CD4-positive, alpha-beta T cell treated with Interleukin-15 for 1 hour (primary cell): ENCODE data around the gene UNK.

Experiments
- DNase-seq: peaks from one replicate; pipeline ENCODE4 v3.0.0-alpha.2; 2020

Gene UNK, protein sequence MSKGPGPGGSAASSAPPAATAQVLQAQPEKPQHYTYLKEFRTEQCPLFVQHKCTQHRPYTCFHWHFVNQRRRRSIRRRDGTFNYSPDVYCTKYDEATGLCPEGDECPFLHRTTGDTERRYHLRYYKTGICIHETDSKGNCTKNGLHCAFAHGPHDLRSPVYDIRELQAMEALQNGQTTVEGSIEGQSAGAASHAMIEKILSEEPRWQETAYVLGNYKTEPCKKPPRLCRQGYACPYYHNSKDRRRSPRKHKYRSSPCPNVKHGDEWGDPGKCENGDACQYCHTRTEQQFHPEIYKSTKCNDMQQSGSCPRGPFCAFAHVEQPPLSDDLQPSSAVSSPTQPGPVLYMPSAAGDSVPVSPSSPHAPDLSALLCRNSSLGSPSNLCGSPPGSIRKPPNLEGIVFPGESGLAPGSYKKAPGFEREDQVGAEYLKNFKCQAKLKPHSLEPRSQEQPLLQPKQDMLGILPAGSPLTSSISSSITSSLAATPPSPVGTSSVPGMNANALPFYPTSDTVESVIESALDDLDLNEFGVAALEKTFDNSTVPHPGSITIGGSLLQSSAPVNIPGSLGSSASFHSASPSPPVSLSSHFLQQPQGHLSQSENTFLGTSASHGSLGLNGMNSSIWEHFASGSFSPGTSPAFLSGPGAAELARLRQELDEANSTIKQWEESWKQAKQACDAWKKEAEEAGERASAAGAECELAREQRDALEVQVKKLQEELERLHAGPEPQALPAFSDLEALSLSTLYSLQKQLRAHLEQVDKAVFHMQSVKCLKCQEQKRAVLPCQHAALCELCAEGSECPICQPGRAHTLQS

DNA sequence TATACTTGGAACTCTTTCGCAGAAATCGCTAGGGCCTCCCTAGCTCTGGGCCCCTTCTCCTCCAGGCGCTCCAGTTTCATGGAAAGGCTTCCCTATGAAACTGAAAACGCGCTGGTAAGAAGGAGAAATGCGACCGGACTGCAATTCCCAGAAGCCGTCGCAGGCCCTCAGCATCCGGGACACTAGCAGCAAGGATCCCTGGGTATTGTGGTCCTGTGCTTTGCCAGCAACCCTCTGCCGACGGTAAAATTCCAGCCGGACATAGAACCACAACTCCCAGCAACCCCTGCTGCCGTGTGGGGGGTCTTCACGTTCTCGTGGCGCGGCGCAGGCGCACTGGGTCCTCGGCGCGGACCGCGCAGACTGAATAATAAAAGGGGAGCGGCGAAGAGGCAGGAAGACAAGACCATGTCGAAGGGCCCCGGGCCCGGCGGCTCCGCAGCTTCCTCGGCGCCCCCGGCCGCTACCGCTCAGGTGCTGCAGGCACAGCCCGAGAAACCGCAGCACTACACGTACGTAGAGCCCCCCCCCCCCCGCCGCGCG lies at the start of gene UNK:
UNK (plus strand) TSS at position 334 of the 543 bp plus-strand sequence; CDS start at position 409, 75 bp downstream.
- peak; percentile 99 for DNase-seq

DNA sequence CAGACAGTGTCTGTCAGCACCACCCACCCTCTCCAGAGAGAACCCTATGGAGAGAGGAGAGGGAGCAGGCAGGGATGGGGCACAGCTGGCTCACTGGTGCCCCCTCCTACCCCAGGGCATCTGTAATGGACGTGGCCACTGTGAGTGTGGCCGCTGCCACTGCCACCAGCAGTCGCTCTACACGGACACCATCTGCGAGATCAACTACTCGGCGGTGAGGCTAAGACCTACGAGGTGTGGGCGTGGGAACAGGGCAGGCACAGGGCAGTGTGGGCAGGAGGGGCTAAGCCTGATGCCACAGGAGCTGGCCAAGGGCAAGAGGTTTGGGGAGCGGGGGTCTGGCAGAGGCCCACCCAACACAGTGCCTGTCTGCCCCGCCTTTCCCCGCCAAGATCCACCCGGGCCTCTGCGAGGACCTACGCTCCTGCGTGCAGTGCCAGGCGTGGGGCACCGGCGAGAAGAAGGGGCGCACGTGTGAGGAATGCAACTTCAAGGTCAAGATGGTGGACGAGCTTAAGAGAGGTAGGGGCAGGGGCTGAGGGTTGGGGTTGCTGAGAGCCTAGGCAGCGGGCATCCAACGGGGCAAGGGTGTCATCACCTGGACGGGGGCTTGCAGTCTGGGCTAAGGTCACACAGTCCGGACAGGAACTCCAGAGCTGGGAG lies 48.3 kb upstream of the UNK start:
- DNase-seq = no peak

DNA sequence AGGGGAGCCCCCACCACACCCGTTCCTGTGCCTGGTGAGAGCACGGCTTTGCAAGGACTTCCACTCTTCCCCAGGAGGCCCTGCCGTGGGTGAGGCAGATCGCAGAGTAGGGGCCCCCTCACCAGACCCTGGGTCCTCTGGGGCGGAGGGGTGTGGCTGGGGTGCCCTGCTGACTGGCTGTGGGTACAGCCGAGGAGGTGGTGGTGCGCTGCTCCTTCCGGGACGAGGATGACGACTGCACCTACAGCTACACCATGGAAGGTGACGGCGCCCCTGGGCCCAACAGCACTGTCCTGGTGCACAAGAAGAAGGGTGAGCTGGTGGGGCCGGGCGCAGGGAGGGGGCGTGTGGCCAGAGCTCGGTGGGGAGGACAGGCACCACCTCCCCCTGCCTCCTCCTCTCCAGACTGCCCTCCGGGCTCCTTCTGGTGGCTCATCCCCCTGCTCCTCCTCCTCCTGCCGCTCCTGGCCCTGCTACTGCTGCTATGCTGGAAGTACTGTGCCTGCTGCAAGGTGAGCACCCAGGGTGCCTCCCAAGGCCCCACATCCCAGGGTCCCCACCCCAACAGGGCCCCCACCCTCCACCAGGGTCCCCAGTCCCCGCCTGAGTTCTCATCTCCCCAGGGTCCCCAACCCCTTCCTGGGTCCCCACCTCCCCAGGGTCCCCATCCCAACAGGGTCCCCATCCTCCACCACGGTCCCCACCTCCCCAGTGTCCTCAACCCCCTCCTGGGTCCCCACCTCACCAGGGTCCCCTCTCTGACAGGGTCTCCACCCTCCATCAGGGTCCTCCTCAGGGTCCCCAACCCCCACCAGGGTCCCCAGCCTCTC lies 47.3 kb upstream of the UNK start:
- DNase-seq = no peak

DNA sequence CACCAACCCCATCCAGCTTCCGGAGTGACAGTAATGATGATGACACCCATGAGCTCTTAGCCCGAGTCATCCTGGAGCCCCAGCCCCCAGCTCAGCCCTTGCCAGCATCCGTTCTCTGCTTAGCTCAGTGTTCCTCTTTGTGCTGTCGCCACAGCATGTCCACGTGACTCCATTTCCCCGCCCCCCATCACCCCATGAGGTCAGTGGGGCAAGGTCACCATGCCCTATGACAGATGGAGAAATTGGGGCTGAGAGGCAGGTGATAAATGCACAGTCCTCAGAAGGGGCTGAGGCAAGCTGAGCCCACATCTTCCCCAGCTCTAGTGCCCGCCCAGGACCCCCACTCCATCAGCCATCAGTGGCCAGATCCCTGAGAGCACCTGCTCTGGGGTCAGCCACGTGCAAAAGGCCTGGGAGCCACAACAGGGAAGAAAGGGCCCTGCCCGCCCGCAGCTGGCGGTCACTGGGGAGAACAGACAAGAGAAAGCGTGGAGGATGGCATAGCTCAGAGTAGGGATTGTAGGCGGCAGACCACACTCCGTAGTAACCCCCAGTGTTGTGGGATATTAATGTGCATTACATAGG lies 46.3 kb upstream of the UNK start:
- peak; percentile 84 for DNase-seq

DNA sequence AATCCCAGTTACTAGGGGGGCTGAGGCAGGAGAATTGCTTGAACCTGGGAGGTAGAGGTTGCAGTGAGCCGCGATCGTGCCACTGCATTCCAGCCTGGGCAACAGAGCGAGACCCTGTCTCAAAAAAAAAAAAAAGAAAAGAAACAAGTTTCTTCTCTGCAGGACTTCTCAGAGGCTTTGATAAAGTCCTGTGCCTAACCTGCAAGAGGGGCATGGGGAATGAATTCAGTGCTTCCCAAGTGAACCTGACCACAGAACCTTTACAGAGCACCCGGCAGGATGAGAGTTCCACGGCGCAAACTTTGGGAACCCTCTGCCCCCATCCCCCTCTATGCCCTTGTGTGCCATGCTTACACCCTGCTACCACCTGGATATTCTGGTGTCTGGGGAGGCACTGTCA lies 45.4 kb upstream of the UNK start:
- DNase-seq = no peak

DNA sequence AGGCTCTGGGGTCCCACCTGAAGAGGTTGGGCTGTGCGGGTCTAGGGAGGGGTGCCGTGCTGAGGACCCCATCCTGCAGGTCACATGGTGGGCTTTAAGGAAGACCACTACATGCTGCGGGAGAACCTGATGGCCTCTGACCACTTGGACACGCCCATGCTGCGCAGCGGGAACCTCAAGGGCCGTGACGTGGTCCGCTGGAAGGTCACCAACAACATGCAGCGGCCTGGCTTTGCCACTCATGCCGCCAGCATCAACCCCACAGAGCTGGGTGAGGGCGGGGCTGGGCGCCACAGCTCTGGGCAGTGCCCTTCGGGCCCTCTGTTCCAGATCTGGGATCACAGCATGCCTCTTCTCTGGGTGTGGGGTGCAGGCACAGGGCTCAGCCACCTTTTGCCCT lies 44.8 kb upstream of the UNK start:
- no peak for DNase-seq

DNA sequence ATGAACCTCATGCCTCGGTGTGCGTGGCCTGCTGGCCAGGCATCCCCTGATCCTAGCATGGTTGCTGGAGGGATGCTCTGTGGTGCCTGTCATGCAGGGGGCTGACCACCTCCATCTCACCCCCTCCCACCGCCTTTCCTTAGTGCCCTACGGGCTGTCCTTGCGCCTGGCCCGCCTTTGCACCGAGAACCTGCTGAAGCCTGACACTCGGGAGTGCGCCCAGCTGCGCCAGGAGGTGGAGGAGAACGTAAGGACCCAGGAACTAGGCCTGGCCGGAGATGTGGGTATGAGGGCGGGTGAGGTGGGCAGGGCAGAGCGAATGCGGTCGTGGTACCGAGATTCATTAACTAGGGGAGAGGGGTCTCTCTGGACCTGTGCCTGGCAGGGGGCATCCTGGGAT lies 44.4 kb upstream of the UNK start:
- DNase-seq = no peak

DNA sequence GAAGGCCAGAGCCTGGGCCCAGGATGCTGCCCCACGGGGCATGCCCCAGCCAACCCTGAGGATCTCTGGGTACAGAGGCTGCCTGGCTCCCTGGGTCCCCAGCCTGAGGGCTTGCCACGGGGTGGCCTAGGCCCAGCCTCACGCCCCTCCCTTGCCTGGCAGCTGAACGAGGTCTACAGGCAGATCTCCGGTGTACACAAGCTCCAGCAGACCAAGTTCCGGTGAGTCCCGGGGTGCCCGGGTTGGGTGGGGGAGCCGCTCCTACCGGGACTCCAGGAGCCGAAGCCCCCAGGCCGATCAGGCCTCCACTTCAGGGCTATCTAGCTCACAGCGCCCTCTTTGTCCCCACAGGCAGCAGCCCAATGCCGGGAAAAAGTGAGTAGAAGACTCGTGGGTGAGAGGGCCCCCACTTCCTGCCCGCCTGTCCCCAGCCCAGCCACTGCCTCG lies 44.0 kb upstream of the UNK start:
- DNase-seq = no peak

DNA sequence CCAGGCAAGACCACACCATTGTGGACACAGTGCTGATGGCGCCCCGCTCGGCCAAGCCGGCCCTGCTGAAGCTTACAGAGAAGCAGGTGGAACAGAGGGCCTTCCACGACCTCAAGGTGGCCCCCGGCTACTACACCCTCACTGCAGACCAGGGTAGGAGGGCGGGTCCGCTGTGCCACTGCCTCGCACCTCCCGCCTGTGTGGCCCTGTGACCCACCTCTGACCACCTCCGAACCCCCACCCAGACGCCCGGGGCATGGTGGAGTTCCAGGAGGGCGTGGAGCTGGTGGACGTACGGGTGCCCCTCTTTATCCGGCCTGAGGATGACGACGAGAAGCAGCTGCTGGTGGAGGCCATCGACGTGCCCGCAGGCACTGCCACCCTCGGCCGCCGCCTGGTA lies 42.3 kb upstream of the UNK start:
- no peak for DNase-seq

DNA sequence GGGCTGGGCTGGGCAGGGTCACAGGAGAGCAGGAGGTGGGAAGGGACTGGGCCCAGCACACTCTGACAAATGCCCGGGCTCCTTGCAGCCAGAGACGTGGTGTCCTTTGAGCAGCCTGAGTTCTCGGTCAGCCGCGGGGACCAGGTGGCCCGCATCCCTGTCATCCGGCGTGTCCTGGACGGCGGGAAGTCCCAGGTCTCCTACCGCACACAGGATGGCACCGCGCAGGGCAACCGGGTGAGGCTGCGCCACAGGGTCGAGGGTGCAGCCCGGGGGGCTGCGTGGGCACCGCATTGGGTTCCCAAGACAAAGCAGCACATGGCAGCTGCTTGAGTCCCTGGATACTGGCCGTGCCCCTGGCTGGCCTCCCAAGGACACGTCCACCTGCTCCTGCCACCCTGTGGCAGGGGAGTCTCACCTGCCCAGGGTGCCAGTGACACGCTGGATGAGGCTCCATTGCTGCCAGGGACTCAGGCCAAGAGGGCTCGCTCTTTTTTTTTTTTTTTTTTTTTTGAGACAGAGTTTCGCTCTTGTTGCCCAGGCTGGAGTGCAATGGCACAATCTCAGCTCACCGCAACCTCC lies 40.9 kb upstream of the UNK start:
- no peak for DNase-seq

DNA sequence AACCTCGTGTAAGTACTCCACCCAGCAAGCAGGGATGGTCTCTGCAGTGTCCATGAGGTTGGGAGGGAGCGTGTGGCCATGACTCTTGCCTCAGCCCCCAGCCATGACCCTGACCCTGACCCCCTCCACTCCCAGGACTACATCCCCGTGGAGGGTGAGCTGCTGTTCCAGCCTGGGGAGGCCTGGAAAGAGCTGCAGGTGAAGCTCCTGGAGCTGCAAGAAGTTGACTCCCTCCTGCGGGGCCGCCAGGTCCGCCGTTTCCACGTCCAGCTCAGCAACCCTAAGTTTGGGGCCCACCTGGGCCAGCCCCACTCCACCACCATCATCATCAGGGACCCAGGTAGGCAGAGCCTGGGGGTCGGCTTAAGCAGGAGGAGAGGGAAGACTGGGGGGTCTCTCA lies 35.9 kb upstream of the UNK start:
- DNase-seq = no peak

DNA sequence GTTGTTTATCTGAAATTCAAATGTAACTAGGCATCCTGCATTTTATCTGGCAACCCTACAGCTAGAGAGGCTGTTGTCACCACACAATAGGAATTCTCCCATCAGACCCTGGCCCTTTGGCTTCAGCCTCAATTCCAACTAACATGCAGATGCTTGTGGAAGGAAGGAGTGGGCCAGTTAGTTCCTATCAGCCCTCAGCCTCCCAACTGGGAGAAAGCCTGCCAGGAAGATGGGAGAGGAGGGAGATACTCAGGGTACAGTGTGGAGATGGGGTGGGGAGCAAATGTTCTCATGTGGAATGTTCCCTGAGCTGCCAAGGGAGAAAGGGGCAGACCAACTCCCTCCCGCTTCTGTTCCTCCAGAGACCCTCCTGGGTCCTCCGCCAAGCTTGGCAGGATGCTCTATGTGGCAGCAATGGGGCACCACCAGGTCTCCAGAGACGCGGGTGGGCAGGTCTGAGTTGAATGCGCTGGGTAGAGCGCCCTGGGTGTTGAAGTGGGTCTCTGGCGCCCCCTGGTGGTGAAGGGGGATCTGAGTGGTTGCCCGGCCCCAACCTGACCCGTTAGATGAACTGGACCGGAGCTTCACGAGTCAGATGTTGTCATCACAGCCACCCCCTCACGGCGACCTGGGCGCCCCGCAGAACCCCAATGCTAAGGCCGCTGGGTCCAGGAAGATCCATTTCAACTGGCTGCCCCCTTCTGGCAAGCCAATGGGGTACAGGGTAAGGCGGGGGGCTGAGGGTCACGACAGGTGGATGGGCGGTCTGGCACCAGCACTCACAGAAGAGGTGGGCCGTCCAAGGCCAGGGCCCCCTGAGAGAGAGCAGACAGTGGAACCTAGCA lies 34.8 kb upstream of the UNK start:
- peak; percentile 85 for DNase-seq

DNA sequence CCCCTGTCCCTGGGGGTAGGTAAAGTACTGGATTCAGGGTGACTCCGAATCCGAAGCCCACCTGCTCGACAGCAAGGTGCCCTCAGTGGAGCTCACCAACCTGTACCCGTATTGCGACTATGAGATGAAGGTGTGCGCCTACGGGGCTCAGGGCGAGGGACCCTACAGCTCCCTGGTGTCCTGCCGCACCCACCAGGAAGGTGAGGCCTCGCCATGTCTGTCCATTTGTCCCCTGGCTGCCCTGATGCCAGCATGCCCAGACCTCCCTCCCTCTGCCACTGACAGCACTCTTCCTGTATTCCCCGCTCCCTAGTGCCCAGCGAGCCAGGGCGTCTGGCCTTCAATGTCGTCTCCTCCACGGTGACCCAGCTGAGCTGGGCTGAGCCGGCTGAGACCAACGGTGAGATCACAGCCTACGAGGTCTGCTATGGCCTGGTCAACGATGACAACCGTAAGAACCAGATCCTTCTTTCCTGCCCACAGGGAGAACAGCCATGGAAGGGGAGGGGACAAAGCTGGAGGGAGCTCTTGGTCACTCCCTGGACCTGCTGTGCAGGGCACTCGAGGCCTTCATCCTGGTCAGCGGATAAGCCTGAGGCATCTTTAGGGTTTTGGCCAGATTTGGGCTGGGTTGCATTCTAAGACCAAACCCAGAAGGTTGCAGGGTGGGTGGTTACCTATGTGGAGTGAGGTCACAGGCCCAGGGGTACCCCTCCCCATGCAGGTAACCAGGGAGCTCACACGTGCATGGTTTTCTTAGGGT lies 33.8 kb upstream of the UNK start:
- no peak for DNase-seq

DNA sequence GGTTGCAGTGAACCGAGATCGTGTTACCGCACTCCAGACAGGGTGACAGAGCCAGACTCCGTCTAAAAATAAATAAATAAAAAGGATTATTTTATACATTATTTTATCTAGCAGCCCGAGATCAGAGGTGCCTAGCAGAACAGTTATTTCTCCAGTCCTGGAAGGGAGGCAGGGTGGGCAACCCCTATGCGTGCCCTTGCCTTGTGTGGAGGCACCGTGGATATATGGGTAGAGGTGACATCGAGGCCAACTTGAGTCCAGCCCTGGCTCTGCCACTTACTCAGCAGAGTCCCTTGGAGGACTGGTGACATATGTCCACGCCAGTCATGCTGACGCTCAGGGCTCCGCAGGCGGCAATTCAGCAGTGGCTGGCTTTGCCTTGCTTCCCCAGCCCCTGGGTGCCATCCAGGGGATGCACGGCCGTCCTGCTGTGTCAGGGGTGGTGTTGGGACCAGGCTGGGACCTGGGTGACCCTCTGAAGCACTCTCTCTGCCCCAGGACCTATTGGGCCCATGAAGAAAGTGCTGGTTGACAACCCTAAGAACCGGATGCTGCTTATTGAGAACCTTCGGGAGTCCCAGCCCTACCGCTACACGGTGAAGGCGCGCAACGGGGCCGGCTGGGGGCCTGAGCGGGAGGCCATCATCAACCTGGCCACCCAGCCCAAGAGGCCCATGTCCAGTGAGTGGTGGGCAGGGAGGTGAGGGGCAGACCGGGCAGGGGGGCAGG lies 32.8 kb upstream of the UNK start:
- no peak for DNase-seq

DNA sequence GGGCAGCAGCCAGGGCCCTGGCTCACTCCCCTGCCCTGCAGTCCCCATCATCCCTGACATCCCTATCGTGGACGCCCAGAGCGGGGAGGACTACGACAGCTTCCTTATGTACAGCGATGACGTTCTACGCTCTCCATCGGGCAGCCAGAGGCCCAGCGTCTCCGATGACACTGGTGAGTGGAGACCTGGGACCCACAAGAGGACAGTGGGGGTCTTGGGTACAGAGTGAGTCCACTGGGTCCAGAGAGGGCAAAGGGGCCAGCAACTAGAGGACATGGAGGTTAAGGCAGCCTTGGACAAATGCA lies 32.2 kb upstream of the UNK start:
- no peak for DNase-seq

DNA sequence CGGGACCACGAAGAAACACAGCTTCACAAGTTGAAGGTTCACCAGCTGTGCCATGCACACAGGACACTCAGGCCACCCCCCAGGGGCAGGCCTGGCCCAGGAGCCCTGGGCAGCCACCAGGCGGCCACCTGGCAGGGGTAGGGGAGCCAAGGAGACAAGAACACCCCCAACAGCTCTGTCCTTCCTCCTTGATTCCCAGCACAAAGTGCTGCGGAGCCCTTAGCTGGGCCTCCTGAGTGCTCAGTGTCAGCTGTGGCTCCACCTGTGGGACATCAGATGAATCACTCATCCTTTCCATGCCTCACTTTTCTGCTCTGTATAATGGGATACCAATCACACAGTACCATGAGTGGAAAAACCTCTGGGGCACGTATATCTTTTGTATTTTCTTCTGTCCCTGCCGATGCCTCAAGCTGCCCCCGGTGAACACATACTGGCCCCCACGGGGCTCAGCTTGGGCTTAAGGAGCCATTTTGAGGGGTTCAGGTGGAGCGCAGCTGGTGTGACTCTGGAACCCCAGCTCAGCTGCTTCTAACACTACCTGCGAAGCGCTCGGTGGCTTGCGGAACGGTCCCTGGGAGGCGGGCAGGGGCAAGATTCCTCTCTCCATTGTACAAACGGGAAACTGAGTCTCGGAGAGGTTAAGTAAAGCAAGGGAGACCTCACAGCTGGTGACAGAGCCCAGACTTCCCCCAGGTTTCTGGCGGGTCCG lies 31.6 kb upstream of the UNK start:
- DNase-seq = no peak

DNA sequence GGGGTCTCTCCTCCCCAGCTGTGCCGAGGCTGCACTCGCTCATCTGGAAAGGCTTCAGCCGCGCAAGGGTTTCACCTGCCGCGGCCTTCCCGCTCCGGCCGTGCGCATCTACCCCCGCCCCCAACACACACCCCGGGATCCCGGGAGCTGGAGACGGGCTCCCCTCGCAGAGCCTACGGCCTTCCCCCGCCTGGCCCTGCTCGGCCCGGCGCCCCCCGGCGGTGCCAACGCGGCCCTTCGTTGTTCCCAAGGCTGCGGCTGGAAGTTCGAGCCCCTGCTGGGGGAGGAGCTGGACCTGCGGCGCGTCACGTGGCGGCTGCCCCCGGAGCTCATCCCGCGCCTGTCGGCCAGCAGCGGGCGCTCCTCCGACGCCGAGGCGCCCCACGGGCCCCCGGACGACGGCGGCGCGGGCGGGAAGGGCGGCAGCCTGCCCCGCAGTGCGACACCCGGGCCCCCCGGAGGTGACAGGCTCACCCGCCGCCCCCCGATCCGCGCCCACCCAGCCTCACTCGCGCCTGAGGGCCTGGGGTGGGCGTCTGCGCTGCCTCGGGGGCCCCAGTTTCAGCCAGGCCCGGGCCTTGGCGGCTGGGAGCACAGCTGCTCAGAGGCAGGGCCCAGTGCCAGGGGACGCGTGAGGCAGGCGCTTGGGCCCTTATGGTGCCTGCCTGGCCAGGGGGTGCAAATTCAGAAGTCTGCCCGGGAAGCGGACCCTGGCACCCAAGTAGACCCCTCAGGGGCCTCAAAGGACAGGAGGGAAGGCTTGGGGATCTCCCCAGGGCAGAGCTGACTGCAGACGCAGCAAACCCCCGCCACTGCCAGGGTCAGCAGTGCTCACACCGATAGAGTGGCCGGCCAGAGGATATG lies 30.9 kb upstream of the UNK start:
- DNase-seq = peak; percentile 76
